ENCODE data around the gene SMCO4.
A peak's percentile ranks its signal among the peaks of the same experiment; 100 is the strongest.
"Not testable (repeated sequence)": the region's sequence is repeated elsewhere in the genome, so short reads cannot be mapped to it uniquely, and the experiment has no call there.

SMCO4 gene, protein sequence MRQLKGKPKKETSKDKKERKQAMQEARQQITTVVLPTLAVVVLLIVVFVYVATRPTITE

DNA sequence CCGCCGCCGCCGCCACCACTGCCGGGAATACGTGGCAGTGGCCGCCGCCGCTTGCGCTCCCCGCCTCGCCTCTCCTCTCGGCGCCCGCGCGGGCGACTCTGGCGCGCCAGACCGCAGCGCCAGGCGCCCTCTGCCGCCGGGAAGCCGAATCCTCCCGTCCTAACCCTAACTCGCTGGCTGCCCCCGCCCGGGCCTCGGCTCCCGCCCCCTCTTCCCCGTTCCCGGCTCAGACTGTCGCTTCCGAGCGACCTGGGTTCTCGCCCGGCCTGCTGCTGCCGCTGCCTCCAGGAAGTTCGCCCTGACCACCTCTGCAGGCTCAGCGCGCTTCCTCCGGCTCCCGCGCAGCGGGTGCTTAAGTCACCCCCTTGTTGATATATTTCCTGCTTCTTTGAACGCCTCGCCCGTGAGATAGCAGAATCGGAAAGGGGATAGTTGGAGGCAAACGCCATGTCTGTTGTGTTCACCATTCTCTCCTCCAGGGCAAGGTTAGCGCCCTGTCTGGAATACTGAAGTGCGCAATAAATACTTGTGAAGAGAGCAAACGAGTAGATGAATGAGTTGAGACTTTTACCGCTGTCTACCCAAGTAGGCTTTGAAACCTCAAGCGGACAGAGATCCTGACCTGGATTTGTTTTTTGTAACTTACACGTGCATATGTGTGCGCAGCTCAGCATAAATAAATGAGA, at the start of gene SMCO4:
Gene SMCO4, minus strand, starts transcription at position 100 of the 686 bp plus-strand sequence. CDS start 64,202 bp downstream, outside the sequence.
- peak; percentile 80 for DNase-seq

DNA sequence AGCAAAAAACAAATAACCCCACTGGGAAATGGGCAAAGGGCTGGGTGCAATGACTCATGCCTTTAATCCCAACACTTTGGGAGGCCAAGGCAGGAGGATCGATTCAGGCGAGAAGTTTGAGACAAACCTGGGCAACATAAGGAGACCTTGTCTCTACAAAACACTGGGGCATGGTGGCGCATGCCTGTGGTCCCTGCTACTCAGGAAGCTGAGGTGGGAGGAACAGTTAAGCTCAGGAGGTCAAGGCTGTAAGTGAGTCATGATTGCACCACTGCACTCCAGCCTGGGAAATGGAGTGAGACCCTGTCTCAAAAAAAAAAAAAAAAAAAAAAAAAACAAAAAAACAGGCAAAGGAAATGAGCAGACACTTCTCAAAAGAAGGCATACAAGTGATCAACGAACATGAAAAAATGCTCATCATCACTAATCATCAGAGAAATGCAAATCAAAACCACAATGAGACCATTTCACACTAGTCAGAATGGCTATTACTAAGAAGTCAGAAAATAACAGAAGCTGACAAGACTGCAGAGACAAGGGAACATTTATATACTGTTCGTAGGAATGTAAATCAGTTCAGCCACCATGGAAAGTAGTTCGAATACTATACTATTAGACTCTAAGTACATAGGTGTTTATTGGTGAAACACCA, 48.2 kb upstream of the SMCO4 start:
- peak; percentile 10 for DNase-seq

DNA sequence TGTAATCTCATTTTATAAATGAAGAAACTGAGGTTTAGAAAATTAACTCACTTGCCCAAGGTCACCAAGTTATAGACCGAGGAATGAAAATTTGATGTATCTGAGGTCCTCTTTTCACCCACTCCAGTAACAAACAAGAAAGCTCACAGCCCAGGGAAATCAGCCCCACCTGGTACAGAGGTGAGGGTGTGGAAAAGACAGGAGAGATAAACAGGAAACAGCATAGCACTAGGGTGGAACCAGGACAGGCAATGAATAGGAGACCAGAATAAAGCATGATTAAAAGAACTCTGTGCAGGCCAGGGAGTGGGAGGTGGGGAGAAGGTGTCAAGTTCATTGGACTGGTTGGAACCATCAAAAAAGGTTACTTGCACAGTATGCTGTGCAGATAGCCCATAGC, 46.2 kb upstream of the SMCO4 start:
- DNase-seq: no peak

DNA sequence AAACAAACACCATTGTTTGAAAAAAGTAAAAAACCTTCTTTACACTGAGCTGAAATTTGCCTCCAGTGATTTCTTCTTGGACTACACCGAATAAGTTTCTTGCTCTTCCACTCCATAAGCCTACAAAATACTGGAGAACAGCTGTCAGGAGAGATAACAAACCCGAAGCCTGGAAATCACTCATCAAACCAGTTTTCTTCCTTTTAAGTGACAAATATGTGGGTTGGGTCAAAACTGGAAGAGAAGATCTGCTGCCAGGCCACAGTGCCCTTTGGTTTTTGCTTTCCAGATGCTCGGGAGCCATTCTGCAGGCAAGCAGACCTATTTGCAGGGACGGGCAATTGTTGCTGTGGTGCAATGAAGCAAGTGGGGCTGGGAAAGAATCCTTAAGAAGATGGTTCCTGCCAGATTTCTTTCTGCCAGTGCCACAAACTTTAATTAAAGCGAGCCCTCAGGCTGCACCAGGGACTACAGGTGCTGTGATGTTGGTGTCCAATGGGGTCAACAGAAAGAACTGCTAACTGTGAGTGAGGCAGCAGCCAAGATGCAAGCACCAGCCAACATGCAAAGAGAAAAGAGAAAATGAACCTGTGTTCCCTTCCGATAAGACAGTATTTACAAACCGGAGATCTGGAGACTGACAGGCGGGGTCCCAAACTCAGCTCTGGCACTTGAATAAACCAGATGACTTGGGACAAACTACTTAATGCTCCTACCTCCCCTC, 44.8 kb upstream of the SMCO4 start:
- no peak for DNase-seq

DNA sequence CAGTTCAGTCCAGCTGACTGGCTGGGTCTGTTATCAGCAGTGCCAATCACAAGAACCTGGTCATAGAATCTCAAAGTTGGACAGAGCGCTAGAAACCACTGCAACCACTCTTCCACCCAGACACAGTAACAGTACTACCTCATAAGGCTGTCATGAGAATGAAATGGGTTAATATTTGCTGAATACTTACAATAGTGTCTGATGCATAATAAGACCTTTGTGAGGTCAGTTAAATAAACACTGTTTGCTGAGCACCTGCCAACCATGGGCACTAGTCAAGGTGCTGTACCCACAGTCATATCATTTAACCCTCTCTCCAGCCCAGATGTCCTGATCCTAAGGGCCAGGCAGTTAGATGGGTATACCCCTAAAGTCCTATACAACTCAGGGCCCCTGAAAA, 44.2 kb upstream of the SMCO4 start:
- not testable (repeated sequence) for DNase-seq

DNA sequence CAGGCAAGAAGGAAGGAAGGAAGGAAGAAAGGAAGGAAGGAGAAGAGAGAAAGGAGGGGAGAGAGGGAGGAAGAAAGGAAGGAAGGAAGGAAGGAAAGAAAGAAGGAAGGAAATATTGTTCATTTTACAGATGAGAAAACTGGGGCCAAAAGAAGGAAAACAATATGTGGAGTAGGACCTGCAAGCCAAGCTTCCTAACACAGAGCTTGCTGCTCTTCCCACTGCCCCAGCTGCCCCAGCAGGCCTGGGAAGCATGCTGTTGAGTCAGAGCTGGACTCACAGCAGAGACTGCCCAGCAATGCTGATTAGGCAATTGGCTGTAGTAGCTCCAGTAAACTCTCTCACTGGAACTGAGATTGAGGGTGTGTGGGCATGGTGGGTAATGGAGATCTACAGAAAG, 42.6 kb upstream of the SMCO4 start:
- peak; percentile 7 for DNase-seq

DNA sequence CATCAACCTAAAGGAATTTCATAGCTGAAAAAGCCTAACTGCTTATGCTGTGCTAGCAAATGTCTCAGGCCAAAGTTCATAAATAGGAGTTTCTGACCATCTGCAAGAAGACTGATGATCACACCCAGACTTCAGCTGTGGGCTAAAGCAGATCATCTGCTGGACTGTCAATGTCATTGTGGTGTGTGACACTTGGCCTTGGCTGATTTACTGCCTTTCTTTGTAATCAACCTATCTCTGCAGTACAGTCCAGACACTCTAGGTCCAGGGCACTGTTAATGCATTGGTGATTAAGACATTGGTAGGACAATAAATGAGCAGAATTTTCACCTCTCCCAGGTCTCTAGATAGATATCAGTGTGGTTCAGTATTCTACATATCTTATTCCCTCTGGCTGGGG, 40.3 kb upstream of the SMCO4 start:
- no peak for DNase-seq

DNA sequence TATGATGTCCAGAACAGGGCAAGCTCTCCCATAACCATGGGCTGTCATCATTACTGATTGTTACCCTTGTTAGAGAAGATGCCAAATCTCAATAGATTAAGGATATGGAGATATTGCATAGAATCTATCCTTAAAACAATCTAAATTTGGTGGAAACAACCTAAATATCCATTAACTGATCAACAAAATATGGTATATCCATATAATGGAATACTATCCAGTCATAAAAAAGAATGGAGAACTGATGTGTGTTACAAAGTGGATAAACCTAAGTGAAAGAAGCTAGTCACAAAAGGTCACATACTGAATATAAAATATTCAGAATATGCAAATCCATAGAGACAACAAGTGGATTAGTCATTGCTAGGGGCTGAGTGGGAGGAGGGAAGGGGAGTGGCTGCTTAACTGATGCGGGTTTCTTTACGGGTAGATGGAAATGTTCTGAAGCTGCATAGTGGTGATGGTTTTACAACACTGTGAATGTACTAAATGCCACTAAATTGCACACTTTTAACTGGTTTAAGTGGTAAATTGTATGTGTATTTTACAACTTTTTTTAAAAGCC, 36.1 kb upstream of the SMCO4 start:
- DNase-seq: no peak

DNA sequence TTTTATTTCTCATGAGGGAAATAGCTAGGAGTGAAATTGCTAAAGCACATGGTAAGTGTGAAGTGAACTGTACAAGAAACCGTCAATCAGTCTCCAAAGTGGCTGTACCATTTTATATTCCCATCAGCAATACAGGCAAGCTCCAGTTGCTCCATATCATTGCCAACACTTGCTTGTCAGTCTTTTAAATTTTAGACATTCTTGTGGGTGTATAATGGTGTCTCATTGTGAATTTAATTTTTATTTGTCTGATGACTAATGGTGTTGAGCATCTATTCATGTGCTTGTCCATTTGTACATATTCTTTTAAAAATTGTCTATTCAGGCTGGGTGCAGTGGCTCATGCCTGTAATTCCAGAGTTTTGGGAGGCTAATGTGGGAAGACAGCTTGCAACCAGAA, 34.1 kb upstream of the SMCO4 start:
- peak; percentile 66 for DNase-seq

DNA sequence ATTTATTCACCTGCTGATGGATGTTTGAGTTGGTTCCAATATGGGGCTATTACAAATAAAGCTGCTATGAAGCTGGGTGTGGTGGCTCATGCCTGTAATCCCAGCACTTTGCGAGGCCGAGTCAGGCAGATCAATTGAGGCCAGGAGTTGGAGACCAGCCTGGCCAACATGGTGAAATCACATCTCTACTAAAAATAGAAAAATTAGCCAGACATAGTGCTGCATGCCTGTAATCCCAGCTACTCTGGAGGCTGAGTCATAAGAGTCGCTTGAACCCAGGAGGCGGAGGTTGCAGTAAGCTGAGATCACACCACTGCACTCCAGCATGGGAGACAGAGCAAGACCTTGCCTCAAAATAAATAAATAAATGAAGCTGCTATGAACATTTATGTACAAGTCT, 33.7 kb upstream of the SMCO4 start:
- DNase-seq: peak; percentile 45

DNA sequence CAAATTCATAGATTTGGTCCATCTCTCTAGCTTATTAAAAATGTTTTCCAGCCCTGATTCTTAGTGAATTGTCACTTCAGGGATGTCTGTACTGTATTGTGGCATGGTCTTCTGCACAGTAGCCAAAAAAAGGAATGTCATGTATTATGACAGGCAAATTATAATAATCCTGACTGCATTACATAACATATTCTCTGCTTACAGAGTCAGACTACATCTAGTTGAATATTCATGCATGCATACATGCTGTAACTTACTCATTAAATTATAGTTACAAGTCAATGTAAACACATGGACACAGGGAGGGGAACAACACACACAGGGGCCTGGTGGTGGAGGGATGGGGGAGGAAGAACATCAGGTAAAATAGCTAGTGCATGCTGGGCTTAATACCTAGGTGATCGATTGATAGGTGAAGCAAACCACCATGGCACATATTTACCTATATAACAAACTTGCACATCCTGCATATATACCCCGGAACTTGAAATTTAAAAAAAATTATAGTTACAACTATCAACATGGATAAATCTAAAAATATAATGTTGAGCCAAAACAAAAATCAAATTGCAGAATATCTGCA, 31.5 kb upstream of the SMCO4 start:
- no peak for DNase-seq

DNA sequence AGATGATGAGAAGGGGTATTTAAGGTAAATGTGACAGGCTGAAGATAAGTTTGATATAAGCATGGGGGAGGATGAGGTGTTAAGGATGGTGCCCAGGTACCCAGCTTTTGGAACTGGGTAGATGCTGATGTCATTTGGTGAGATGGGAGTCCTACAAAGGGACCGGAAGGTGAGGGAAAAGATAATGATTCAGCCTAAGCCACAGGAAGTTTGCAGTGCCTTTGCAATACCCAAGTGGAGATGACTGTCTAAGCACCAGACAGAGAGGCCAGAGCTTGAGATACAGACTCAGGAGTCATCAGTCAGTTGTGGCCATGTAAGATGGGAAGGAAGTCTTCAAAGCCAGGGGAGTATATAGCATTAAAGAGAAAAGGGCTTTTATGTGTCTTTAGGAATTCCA, 30.0 kb upstream of the SMCO4 start:
- no peak for DNase-seq

DNA sequence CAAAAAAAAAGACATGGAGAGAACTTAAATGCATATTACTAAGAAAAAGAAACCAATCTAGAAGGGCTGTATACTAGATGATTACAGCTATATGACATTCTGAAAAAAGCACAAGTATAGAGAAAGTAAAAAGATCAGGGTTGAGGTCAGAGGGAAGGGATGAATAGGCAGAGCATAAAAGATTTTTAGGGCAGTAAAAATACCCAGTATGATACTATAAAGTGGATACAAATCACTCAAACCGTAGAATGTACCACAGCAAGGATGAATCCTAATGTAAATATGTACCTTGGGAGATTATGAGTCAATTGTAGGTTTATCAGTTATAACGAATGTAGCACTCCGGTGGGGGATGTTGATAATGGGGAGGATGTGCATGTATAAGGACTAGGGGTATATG, 29.4 kb upstream of the SMCO4 start:
- DNase-seq: no peak

DNA sequence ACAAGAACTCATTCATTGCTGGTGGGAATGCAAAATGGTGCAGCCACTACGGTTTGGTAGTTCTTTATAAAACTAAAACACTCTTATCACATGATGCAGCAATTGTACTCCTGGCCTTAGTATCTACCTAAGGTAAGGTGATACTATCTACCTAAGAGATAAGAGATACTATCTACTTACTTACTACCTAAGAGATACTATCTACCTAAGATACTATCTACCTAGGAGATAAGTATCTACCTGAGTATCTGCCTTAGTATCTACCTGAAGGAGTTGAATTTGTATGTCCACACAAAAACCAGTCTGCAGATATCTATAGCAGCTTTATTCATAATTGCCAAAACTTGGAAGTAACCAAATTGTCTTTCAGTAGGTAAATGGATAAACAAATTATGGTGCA, 29.0 kb upstream of the SMCO4 start:
- DNase-seq: no peak

DNA sequence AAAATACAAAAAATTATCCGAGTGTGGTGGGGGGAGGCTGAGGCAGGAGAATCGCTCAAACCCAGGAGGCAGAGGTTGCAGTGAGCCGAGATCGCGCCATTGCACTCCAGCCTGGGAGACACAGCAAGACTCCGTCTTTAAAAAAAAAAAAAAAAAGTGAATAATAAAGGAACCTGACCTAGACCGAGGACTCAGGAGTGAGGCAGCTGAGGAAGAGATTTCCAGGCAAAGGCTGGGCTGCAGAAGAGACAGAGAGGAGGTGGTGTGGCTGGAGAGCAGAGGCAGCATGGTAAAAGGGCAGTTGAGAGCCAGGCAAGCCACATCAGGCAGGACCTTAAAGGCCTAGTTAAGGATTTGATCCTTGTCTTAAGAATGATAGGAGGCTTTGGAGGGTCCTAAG, 28.4 kb upstream of the SMCO4 start:
- no peak for DNase-seq

DNA sequence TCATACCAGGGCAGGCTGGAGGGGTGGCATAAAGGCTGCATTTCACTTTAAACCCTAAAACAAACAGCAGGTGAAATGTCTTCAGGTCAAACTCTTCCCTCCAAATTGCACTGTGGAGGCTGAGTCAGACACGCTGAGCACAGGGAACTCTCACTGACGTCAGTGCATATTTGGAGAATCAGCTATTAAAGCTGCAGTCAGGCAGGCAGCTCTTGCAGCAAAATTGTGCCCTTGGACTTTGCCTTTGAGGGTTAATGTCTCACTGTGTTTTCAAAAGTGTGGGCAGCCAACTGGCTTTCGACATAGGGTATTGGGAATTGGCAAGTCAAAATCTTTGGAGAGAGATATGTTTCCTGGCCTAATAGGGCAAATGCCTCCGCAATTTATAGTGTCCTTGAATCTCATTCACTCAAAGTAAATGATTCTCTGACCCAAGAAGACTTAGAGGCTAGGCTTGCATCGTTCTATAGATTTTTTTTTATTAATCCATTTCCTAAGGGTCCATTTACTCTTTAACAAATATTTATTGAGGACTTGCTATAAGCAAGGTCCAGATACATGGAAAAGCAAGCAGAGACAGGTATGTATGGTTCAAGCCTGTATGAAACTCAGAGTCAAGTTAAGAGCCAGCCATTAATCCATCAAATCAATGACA, 27.7 kb upstream of the SMCO4 start:
- DNase-seq: peak; percentile 37

DNA sequence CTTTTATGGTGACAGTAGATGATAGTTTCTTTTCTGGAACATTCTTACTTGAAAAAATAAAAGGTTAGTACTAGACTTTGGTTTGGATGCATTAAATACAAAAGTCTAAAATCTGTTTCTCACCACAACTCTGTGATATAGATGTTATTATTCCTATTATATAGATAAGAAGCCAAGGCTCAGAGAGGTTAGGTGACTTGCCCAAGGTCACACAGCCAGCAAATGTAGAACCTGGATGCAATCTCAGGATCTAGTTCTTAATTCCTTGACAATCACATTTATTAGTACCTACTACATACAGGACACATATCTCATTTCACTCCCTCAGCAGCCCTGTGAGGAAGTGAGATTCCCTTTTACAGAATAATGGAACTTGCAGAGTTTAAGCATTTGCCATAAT, 26.3 kb upstream of the SMCO4 start:
- no peak for DNase-seq

DNA sequence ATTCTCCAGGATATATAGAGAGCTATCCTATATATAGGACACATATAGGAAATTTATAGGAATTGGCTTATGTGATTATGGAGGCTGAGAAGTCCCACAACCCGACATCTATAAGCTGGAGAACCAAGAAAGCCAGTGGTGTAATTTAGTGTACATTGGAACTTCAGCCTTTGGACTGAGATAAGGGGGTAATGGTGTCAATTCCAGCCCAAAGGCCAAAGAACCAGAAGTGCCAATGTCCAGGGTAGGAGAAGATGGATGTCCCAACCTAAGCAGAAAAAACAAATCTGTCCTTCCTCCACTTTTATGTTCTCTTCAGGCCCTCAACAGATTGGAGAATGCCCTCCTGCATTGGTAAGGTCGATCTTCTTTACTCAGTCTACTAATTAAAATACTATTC, 25.5 kb upstream of the SMCO4 start:
- no peak for DNase-seq

DNA sequence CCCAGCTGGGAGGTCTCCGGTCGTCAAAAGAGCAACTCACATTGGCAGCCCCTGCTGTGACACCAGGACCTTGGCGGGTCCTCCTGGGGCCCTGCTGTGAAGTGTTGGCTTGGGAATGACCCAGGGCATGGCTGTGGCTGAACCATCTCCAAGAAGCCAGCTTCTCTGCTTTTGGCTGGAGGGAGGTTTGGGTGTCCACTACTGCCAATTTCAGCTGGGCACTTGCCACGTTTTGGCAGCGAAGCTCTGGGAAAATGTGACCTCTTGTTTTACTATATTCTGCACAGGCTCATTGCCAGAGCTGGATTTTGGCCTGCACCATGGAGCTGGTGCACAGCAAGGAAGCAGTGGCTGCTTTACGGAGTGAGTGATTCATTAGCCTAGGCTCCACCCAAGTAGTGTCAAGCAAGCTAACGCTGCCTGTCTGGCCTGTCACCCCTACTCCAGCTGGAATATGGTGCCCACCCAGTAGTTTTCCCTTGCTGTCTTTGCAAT, 24.3 kb upstream of the SMCO4 start:
- DNase-seq: no peak

DNA sequence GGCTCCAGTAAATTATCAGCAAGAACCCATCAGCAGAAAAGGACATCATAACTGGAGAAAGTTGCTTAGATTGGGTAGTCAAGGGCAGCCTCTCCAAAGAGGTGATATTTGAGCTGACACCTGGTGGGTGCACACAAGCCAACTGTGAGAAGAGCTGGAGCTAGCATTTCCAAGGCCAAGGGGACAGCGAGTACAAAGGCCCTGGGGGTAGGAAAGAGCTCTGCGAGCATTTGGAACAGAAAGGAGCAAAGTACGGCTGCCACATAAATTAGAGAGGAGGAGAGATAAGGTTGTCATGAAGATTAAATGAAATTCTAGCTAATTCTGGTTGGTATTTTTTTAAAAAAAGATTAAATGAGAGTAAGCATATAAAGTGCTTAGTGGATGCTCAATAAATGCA, 21.7 kb upstream of the SMCO4 start:
- DNase-seq: no peak

DNA sequence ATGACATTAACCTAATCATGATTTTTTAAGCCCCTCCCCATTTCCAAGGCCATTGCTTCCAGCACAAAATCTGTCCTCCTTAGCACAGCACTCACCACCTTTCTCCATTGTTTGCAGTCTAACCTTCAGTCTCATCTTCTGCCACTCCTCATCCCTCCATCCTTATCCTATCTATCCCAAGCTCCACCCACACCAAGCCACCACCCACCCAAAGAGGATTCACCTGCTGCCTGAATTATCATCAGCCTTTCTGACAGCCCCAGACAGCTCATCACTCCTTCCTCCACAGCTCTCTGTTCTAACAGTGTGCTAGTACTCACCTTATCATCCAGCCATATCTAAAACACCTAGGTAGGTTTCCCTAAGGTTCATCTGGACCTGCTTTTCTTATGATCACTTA, 20.7 kb upstream of the SMCO4 start:
- DNase-seq: no peak

DNA sequence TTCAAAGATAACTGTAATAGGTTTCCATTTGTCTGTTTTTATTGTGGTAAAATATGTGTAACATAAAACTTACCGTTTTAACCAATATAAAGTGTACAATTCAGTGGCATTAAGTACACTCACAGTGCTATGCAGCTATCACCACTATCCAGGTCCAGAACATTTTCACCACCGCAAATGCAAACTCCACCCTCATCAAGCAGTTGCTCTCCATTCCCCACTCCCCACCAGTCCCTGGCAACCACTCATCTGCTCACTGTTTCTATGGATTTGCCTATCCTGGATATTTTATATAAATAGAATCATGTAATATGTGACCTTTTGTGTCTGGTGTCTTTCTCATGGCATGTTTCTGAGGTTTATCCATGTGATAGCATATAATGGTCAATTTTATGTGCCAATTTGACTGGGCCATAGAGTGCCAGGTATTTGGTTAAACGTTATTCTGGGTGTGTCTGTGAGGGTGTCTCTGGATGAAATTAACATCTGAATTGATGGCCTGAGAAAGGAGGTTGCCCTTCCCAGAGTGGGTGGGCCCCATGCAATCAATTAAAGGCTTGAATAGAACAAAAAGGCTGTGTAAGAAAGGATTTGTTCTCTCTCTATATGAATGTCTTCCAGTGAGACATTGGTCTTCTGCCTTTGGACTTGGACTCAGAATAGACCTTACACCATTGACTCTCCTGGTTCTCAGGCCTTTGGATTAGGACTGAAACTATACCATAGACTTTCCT, 17.2 kb upstream of the SMCO4 start:
- DNase-seq: no peak

Data from fibroblast of skin of right quadriceps (primary cell).